Spleen (tissue), 11 donors: ENCODE measurements around the gene TENM3. TPM values are rescaled to one million over a fixed set of nuclear protein-coding genes. Genes with fewer than 3 reads are reported as not detected.

Experiments
- DNase-seq: peaks from one replicate; pipeline ENCODE4 v3.0.0-alpha.2; 2020
- H3K27ac ChIP-seq, 8 donors: fragments of 200-600 bp; sonication (generic) in 7 of 8; 1 replicate in 4 of 8; 2 replicates in 4 of 8; pipeline versions ENCODE4 v1.5.0 to v1.8.0; 2016 to 2021; ENCODE audit warnings: inconsistent platforms in 4 of 8, mild to moderate bottlenecking in 4 of 8, moderate library complexity in 1 of 8
- H3K27me3 ChIP-seq, 7 donors: fragments of 200-600 bp; sonication (generic) in 6 of 7; replicated peaks in 1 of 7; 1 replicate in 4 of 7; 2 replicates in 3 of 7; pipeline versions ENCODE4 v1.5.0 to v1.8.0; 2016 to 2021; ENCODE audit warnings: inconsistent platforms in 3 of 7, mild to moderate bottlenecking in 1 of 7
- H3K36me3 ChIP-seq, 6 donors: fragments of 200-600 bp; sonication (generic) in 5 of 6; 1 replicate in 4 of 6; 2 replicates in 2 of 6; pipeline versions ENCODE4 v1.5.0 to v1.8.0; 2016 to 2021; ENCODE audit warnings: inconsistent platforms in 2 of 6
- H3K4me1 ChIP-seq, 6 donors: fragments of 200-600 bp; sonication (generic) in 5 of 6; 1 replicate in 3 of 6; 2 replicates in 3 of 6; pipeline versions ENCODE4 v1.5.0 to v1.8.0; 2016 to 2021; ENCODE audit warnings: inconsistent platforms in 3 of 6
- H3K4me3 ChIP-seq, 8 donors: fragments of 200-600 bp; sonication (generic) in 7 of 8; 1 replicate in 4 of 8; 2 replicates in 4 of 8; pipeline versions ENCODE4 v1.5.0 to v1.8.0; 2016 to 2021; ENCODE audit warnings: inconsistent platforms in 4 of 8, mild to moderate bottlenecking in 4 of 8, moderate library complexity in 2 of 8
- H3K9me3 ChIP-seq, 8 donors: fragments of 200-600 bp; sonication (generic) in 7 of 8; 1 replicate in 4 of 8; 2 replicates in 4 of 8; pipeline versions ENCODE4 v1.5.0 to v1.8.0; 2016 to 2021; ENCODE audit warnings: inconsistent platforms in 4 of 8
- POLR2A ChIP-seq, 3 donors: fragments of 450-650 bp; IDR thresholded peaks; one replicate each; pipeline ENCODE4 v1.5.1; 2017; ENCODE audit warnings: antibody characterized with exemption in 3 of 3, mild to moderate bottlenecking in 1 of 3
- POLR2AphosphoS5 ChIP-seq, 3 donors: sonication (generic); formaldehyde crosslinking; IDR thresholded peaks; one replicate each; pipeline ENCODE4 v1.5.1; 2017; ENCODE audit warnings: antibody characterized with exemption in 3 of 3
- WGBS, 5 donors: extraction: QIAGEN DNeasy Blood & Tissue Kit in 3 of 5; methylation state at CpG; one replicate each; pipeline versions ENCODE4 v1.1.5 to v1.1.7; 2013 to 2018; 5-methylcytosine and 5-hydroxymethylcytosine counted together
- intact Hi-C: fragments of 100-400 bp; cut with DNase I; formaldehyde crosslinking; loops from one replicate; pipeline ENCODE4 v1.15.0; 2023; ENCODE audit warnings: low total_unique reads
- polyA plus RNA-seq, 3 donors: library from polyadenylated mRNA; stranded (reverse); fragments of 200-250 nt; gene quantifications; one replicate each; pipeline ENCODE4 v1.2.1, GENCODE V29; 2013
- total RNA-seq, 7 donors: library from RNA; depleted of rRNA in 3 of 7; stranded (reverse); fragments of >200 nt in 3 of 7; fragmentation: NEBNext Ultra II Directional in 4 of 7; extraction: Animal tissue kit (Norgen Biotek cat#: 25700) in 4 of 7; gene quantifications; one replicate each; pipeline versions ENCODE4 v1.1.0 to v1.2.1, GENCODE V29; 2016 to 2021
- TF ChIP-seq, protein P1 (sequence below), 11 experiments: fragments of 200-600 bp in 7 of 11; fragments of 450-650 bp in 4 of 11; sonication (generic) in 4 of 11; IDR thresholded peaks in 8 of 11; conservative IDR thresholded peaks in 3 of 11; 1 replicate in 7 of 11; 2 replicates in 4 of 11; pipeline versions ENCODE4 v1.4.0 to v1.8.0; 2016 to 2021; ENCODE audit warnings: antibody characterized with exemption in 11 of 11, inconsistent platforms in 4 of 11, mild to moderate bottlenecking in 1 of 11
- donor health status: healthy with polysubstance abuse.
- donor health status: DM: no; HTN: no; CAD: no; lungs with moderate emphysema.
- donor health status: DM: no; HTN: no; CAD: no.
- donor health status: Bipolar disorder and iron deficiency.
- donor health status: healthy.
- donor health status: DM: no; HTN: no; CAD: no.
- donor health status: DM: yes; HTN: yes; CAD: no.

TENM3 gene
- total and polyA plus RNA-seq, 10 donors, result 0.37 to 45.6 (median 17.7) TPM

DNA sequence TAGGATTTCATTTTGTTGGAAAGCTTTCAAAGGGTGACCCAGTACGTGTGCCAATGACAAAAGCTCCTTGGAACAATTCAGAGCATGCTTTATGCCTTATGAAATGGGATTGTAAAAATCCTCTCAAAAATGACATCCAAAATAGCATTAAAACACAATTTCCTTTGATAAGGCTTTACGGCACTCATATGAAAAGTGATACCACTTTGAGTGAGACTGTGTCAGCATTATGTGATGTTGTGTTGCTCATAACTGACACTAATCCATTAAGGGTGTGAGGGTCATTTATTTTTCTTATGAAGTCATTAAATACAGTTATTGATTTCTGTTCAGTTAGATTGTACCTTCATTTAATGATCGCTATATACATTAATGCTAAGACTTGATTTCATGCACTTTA lies 250.2 kb downstream of the TENM3 start:
- intact Hi-C loops, result no loop called here
- Histone ChIP-seq H3K4me3 (no peak overlapping the region), H3K27me3 (no peaks in the 10 kb centered on the region), H3K36me3 (no peaks in the 10 kb centered on the region), H3K9me3 (no peaks in the 10 kb centered on the region), H3K4me1 (peaks cover 0 to 19% (median 11%) of the 10 kb centered on the region in 6 donors), H3K27ac (peak overlapping the region in 2 of 8 donors; percentile 6 to 51)
- DNase-seq, result no peak
- TF ChIP-seq, protein P1, sequence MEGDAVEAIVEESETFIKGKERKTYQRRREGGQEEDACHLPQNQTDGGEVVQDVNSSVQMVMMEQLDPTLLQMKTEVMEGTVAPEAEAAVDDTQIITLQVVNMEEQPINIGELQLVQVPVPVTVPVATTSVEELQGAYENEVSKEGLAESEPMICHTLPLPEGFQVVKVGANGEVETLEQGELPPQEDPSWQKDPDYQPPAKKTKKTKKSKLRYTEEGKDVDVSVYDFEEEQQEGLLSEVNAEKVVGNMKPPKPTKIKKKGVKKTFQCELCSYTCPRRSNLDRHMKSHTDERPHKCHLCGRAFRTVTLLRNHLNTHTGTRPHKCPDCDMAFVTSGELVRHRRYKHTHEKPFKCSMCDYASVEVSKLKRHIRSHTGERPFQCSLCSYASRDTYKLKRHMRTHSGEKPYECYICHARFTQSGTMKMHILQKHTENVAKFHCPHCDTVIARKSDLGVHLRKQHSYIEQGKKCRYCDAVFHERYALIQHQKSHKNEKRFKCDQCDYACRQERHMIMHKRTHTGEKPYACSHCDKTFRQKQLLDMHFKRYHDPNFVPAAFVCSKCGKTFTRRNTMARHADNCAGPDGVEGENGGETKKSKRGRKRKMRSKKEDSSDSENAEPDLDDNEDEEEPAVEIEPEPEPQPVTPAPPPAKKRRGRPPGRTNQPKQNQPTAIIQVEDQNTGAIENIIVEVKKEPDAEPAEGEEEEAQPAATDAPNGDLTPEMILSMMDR (IDR thresholded peaks at IDR 0.05 in 8 of 11, conservative IDR thresholded peaks at IDR 0.05 in 3 of 11), result no peak
- TF ChIP-seq POLR2A (IDR thresholded peaks at IDR 0.05) (no peak), POLR2AphosphoS5 (IDR thresholded peaks at IDR 0.05) (no peak)
- WGBS, 5 donors, result 68 to 82% (median 75%) methylated on average over 3 of the region's 3 CpGs

- no peak for DNase-seq
- WGBS, 5 donors, result 56 to 65% (median 63%) methylated on average over 2 of the region's 2 CpGs
- no peak overlapping the region for H3K4me3 ChIP-seq
- intact Hi-C loops, result no loop called here
- TF ChIP-seq, protein P1 (IDR thresholded peaks at IDR 0.05 in 8 of 11, conservative IDR thresholded peaks at IDR 0.05 in 3 of 11), result no peak
- TF ChIP-seq POLR2A (IDR thresholded peaks at IDR 0.05), result no peak
- no peaks in the 10 kb centered on the region for H3K9me3 ChIP-seq
- no peaks in the 10 kb centered on the region for H3K36me3 ChIP-seq
- no peaks in the 10 kb centered on the region for H3K27me3 ChIP-seq
- no peak overlapping the region for H3K27ac ChIP-seq
- peaks cover 0 to 19% (median 11%) of the 10 kb centered on the region in 6 donors for H3K4me1 ChIP-seq
Measured at GRCh38 chr4:182494103-182494502, 250.9 kb downstream of the TENM3 start.

DNA sequence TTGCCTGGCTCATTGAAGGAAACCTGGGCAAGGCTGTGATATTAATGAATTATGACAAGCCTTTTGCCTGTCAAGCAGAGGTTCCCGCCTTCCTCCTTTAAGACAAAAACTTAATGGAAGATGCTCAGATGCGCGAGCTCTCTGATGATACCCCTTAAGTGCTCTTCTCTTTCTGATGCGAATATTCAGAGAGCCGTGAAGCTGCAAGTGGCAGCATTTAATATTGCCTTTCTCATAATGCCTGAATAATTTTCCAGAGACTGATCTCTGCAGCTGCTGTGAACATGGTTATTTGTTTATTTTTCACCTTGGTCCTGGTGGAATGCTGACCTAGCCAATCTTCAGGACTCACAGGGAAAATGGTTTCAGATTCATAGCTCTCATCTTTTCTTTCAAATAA lies 251.8 kb downstream of the TENM3 start:
- Histone ChIP-seq H3K27ac (no peak overlapping the region), H3K9me3 (no peaks in the 10 kb centered on the region), H3K4me3 (no peak overlapping the region), H3K4me1 (peaks cover 0 to 19% (median 11%) of the 10 kb centered on the region in 6 donors), H3K27me3 (no peaks in the 10 kb centered on the region), H3K36me3 (no peaks in the 10 kb centered on the region)
- DNase-seq, result no peak
- no peak for TF ChIP-seq POLR2AphosphoS5 (IDR thresholded peaks at IDR 0.05)
- TF ChIP-seq POLR2A (IDR thresholded peaks at IDR 0.05), result no peak
- TF ChIP-seq, protein P1 (IDR thresholded peaks at IDR 0.05 in 8 of 11, conservative IDR thresholded peaks at IDR 0.05 in 3 of 11), result no peak
- intact Hi-C loops, result no loop called here
- 92 to 96% (median 93%) methylated on average over 5 of the region's 5 CpGs for WGBS, 5 donors

DNA sequence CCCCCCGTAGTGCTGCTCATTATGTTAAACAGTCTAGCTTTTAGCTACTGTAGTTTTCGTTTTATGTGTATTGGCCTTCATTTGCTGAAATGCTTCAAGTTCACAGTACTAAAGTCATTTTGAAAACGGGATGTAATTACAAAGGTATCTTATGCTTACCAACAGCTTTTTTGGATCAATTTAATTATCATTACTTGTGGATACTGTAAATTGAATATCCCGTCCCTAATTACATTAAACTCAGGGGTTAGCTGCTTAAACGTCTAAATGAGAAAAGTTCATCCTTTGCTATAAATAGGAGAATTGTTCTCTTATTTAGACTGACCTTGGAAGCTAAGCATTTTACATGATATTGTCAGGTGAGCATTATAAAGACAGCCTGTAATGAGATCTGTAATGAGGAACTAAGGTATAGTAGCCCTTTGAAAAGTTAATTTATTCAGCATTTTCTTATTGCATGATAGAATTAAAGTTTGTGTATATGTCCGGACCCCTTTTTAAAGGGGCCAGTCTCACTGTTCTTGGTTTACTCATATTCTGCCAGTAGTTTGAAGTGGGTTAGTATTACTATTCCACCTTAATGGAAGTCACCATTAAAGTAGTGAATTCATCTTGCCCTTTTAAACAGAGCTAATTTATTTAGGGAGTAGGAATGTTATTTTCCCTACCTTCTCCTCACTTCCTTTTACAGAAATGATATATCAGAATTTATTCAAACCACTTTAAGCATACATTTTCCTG lies 252.6 kb downstream of the TENM3 start:
- no peaks in the 10 kb centered on the region for H3K9me3 ChIP-seq
- 68 to 81% (median 76%) methylated on average over 6 of the region's 6 CpGs for WGBS, 5 donors
- no peak for DNase-seq
- H3K36me3 ChIP-seq, result no peaks in the 10 kb centered on the region
- peaks cover 0 to 19% (median 11%) of the 10 kb centered on the region in 6 donors for H3K4me1 ChIP-seq
- no peak overlapping the region for H3K4me3 ChIP-seq
- intact Hi-C loops, result no loop called here
- H3K27me3 ChIP-seq, result no peaks in the 10 kb centered on the region
- no peak overlapping the region for H3K27ac ChIP-seq
- TF ChIP-seq, protein P1 (IDR thresholded peaks at IDR 0.05 in 8 of 11, conservative IDR thresholded peaks at IDR 0.05 in 3 of 11), result no peak
- no peak for TF ChIP-seq POLR2A (IDR thresholded peaks at IDR 0.05)
- no peak for TF ChIP-seq POLR2AphosphoS5 (IDR thresholded peaks at IDR 0.05)
